ENCODE data around the gene REEP1.

GRCh38 chr2:86308984-86309695 is 28.3 kb downstream of the REEP1 start:
- TF ChIP-seq CTCF (conservative IDR thresholded peaks at IDR 0.05): no peak
- TF ChIP-seq EZH2 (IDR thresholded peaks at IDR 0.05; ENCODE audit: low read depth): no peak

Data from PC-9 (cell line).